Anterior cingulate cortex (tissue), 58 donors: ENCODE measurements around the gene MCU.
"Not testable (repeated sequence)": the region's sequence is repeated elsewhere in the genome, so short reads cannot be mapped to it uniquely, and the experiment has no call there.

Experiments
- DNase-seq, 58 donors: peaks; one replicate each; lab custom pipeline; 2025; lab: John Stamatoyannopoulos, UW

Gene MCU, protein sequence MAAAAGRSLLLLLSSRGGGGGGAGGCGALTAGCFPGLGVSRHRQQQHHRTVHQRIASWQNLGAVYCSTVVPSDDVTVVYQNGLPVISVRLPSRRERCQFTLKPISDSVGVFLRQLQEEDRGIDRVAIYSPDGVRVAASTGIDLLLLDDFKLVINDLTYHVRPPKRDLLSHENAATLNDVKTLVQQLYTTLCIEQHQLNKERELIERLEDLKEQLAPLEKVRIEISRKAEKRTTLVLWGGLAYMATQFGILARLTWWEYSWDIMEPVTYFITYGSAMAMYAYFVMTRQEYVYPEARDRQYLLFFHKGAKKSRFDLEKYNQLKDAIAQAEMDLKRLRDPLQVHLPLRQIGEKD

DNA sequence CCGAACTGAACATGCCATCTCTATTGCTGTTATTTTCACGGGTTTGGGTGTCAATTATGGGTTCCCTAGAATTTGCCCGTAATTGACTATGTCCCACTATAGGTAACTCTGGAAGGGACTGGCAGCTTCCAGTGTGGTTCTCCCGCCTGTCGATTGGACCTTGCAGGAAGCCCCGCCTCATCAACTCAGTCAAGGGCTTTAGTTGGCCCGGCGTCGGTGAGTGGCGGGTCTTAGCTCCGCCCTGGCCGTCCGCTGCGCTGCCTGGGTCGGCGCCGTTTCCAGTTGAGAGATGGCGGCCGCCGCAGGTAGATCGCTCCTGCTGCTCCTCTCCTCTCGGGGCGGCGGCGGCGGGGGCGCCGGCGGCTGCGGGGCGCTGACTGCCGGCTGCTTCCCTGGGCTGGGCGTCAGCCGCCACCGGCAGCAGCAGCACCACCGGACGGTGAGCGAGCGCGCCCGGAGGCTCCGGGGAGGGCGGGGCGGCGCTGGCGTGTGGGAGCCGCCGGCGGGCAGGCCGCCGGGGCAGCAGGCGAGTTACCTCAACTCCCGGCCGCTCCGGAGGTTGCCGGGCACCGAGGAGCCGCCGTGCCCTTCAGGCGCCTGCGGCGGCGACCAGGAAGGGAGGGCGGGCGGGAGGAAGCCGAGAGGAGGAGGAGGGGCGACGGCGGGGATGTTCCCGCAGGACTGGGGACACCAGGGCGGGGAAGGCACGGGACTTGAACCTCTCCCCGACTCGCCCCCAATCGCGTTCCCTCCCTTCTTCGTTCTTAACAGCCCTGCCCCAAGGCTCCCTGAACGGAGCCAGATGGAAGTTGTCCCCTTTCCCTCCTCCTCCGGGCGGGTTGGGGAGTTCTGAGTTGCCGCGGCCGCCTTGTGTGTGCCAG, at the start of gene MCU:
MCU (plus strand) TSS at position 281 of the 881 bp plus-strand sequence; CDS start at position 290, 9 bp downstream.
- peak; percentile 30 to 98 (median 92) for DNase-seq

DNA sequence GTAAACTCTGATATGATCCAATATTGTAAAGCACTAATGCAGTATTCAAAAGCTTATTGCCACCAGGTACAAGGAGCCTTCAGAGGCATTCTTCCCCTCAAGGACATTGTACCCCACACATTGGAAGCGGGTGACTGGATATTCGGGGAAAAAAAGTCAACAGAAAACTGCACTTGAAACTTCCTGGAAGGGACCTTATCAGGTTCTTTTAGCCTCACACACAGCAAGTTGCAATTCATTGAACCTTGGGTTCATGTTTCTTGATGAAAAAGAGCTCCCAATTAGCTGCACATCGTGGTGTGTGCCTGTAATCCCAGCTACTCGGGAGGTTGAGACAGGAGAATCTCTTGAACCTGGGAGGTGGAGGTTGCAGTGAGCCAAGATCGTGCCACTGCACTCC, 49.6 kb upstream of the MCU start:
- DNase-seq = no peak

DNA sequence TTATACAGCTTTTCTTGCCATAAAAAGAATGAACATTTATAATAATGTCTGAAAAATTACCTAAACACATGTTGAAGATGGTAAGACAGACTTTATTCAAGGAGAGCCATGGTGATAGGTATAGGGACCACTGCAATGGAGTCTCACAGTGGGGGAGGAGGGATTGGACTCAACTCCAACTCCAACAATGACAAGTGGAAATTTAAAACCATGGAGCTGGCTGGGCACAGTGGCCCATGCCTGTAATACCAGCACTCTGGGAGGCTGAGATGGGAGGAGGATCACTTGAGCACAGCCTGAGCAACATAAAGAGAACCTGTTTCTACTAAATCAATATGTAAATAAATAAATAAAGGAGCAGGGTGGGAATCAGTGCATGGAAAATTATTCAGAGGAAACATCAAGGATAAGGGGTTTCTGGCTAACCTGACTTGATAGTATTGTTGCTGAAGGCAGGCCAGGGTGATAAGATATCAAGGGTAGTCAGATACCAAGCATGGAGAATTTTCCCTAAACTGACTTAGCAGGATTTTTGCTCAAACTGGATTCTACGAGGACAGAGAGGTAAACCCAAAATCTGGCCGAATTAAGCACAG, 46.6 kb upstream of the MCU start:
- DNase-seq = no peak

DNA sequence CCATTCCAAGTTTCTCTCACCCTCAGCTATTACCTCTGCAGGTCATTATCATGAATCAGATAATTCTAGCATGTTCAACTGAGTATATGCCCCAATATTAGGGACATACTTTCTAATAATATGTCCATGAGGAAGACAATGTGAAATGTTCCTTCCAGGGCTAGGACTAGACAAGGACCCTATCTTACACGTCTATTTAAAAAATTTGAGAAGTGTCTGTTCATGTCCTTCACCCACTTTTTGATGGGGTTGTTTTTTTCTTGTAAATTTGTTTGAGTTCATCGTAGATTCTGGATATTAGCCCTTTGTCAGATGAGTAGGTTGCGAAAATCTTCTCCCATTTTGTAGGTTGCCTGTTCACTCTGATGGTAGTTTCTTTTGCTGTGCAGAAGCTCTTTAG, 45.0 kb upstream of the MCU start:
- DNase-seq = not testable (repeated sequence)

DNA sequence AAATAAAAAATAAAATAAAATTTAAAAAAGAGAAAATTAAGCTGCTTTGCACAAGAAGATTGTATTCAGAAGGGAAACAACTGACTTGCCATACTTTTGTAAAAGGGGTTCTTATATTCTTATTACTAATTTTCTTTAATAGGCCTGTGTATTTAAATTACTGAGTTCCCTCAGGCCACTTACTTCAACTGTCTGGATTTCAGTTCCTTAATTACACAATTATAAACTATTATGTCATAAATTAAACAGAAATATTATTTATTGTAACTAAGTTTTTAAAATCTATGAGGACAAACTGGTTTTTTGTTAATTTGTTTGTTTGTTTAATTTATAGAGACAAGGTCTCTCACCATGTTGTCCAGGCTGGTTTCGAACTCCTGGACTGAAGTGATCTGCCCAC, 43.6 kb upstream of the MCU start:
- no peak for DNase-seq

DNA sequence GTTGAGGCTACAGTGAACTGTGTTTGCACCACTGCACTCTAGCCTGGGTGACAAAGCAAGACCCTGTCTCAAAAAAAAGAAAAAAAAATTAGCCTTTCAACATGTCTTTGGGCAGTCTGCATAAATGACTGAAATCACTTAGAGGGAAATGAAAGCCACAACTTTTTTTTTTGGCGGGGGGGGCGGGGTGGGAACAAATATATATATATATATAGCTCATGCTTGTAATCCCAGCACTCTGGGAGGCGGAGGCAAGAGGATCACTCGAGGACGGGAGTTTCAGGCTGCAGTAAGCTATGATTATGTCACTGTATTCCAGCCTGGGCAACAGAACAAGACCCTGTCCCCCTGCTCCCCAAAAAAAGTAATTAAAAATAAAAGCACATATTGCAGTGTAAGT, 42.7 kb upstream of the MCU start:
- no peak for DNase-seq

DNA sequence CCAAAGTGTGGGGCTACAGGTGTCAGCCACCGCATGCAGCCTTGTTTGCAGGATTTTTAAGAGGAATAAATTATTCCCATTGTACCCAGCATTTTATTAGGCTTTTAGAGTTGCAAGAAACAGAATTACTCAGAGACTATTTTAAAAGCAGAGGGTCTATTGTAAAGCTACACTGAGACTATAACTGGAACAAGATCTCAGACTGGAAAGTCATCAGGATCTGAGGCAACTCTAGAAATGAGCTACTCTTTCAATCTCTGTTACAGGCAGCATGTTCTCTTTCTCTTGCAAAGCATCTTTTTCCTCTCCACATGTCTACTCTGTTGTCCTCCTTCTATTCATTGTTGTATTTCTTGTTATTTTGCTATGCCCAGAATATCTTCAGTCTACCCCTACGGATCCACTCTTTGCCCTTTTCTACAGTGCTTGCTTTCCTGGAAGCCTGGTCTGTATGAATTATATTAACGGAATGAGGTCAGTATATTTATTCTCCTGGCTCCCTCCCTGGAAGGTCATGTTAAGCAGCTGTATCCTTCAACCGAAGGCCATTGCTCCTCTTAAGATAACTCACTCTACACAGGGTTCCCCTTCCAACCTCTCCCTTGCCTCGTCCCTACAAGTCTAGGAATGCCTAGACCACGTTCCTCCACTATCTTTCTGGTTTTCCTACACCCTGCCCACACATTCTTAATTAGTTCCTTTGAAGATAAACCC, 38.4 kb upstream of the MCU start:
- DNase-seq = no peak

DNA sequence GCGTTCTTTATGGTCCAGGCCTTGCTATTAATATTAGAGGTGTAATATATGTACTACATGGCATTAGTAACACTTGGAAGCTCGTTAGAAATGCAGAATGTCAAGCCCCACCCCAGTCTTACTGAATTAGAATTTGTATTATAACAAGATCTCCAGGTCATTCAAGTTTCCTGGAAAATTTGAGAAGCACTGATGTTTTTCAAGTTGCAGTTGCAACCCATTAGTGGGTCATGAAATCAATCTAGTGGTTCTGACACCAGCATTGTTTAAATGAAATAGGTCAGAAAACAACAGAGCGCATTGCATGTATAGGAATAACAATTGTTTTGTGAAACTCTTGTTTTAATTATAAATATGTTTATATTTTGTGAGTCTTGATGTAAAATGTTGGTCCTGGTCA, 37.2 kb upstream of the MCU start:
- DNase-seq = no peak

DNA sequence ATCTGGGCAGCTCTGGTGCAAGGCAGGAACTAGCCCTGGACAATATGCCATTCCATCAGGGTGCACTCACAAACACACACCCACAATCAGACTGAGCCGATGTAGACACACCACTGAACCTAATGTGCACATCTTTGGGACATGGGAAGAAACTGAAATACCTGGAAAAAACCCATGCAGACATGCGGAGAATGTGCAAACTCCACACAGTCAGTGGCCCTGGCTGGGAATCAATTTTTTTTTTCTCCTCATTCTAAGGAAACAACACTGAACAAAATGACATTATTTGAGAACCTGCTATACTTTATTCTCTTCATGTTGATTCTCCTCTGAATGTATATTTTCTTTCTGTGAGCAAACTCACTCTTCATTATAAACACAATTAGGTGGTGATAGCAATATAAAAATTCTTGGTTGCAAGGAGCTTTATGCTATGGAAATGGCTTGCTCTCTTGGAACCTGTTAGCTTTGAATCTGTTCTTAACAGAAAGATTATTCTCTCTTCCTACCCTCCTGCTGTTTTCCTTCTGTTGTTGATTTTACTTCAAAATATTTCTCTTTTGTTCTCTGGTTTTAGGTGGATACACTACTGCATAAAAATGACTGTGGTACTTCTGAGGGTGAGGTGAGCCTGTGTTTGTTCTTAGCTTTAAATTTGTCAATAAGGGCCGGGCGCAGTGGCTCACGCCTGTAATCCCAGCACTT, 33.1 kb upstream of the MCU start:
- DNase-seq = no peak

DNA sequence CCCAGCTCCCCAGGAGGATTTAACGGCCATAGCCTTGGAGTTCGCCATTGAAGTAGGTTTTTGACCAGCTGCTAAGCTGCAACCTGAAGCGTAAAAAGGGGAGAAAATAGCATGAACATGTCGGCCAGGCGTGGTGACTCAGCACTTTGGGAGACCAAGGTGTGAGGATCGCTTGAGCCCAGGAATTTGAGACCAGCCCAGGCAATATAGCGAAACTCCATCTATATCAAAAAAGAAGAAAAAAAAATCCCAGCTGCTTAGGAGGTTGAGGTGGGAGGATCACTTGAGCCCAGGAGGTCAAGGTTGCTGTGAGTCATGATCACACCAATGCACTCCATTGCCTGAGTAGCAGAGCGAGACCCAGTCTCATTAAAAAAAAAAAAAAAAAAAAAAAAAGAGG, 32.2 kb upstream of the MCU start:
- DNase-seq = no peak

DNA sequence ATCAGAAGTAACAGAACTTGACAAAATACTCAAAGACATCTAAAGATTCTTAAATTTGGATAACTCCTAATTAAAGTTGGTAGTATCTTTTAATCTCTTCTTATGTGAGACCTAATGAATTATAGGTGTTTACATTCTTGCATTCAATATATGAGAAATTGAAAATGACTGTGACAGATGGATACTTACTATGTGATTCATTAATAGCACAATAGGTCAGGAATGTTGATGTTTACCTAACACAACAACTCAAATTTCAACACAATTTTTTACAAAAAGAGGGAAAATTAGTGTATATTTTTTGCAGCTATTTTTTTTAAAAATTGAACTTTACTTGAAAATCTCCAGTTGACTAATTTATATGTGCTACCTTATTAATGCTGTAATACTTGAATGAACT, 31.7 kb upstream of the MCU start:
- DNase-seq = no peak

DNA sequence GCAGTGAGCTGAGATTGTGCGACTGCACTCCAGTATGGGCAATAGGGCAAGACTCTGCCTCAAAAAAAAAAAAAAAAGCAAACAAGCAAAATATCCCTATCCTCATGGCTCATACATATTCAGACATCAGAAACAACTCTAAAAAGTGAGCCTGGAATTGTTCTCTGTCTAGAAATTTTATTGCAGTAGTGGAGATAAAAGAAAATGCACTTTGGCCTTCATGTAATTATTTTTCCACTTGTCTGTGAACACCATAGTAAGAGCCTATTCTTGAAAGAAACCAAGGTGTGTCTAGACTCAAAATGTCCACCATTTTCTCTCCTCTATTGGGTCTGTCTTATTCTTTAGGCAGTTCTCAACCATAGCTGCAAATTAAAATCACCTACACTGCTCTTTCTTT, 30.5 kb upstream of the MCU start:
- DNase-seq = no peak

DNA sequence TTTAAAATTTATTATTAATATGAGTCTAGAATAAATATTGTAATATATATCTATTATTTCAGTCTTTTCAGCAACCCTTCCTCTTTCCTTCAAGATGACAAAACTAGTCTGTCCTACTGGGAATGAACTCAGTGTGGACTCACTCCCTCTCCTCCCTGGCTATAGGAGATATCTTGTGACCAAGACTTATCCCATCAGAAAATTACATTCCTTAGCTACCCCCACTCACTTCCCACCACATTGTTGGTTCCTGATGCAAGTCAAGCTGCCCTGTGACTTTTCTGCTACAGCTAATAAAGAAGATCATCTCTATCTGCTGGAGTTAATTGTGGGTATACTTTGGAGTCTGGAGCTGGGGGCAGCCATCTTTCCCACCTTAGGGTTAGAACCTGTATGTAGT, 28.0 kb upstream of the MCU start:
- DNase-seq = no peak

DNA sequence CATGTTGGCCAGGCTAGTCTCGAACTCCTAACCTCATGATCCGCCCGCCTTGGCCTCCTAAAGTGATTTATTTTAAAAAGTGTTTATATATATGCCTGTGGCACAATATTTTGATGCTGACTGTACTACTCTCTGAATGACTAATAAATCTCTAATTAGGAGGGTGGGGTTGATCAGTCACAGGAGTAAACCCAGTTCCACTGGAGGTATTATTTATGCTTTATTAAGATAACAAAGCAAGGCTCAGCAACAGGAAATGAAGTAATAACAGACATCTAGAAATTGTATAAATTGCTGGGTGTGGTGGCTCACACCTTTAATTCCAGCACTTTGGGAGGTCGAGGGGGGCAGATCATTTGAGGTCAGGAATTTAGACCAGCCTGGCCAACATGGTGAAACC, 26.0 kb upstream of the MCU start:
- no peak for DNase-seq

DNA sequence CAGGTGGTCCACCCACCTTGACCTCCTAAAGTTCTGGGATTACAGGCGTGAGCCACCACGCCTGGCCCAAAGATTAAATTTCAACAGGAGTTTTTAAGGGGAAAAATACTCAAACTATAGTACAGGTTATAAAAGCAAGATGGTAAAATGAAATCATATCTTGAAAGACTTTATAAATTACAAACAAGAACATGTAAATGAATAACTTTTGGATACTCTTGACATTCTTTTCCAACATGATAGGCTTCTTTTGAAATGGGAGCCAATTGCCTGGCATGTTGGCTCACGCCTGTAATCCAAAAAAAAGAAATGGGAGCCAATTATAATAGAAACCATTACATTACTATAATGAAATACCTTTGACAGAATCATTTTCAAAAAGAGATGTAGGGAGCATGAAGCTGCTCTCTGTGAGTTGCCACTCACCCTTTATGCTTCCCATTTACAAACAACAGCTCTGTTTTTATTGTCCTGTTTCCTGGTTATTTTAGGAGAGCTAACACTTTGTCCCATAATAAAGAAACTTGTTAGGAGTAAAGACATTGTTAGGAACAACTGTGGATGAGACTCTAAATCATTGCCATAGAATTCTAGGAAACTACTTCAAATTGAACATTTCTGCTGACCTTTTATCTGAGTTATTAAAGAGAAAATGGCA, 24.6 kb upstream of the MCU start:
- no peak for DNase-seq

DNA sequence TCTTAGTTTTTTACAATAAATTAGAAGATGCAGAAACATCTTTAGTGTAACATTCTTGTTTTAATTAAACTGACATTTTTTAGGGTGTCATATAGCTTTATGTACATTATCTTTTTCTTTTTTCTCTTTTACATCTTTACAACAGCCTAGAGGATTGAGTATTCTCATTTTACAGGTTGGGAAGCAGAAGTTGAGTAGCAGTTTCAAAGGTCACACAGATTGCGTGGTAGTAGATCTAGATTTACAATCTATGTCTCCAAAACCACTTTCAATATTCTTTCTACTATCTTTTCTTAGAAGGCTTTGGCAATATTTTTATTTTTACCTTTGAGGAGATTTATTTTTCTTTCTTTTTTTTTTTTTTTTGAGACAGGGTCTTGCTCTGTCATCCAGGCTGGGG, 18.7 kb upstream of the MCU start:
- DNase-seq = no peak

DNA sequence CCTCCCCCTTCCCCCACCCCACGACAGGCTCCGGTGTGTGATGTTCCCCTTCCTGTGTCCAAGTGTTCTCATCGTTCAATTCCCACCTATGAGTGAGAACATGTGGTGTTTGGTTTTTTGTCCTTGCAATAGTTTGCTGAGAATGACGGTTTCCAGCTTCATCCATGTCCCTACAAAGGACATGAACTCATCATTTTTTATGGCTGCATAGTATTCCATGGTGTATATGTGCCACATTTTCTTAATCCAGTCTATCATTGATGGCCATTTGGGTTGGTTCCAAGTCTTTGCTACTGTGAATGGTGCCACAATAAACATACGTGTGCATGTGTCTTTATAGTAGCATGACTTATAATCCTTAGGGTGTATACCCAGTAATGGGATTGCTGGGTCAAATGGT, 17.8 kb upstream of the MCU start:
- DNase-seq = not testable (repeated sequence)

DNA sequence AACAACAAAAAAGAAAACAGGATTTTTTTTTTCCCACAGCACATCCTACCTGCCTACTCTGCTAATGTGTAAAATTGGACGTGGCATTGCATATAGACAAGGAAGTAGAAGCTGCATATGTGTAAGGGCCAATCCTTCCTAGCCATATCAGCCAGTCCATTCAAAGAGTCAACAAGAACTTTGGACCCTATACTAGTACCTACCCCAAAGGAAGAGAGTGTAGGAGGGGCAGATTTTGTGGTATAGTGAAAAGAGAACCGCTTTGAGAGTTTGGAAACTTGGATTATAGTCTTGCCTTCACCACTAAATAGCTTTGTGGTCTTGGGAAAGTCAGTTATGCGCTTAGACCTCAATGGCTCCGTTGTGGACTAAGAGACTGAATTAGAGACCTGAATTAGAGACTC, 12.1 kb upstream of the MCU start:
- DNase-seq = no peak

DNA sequence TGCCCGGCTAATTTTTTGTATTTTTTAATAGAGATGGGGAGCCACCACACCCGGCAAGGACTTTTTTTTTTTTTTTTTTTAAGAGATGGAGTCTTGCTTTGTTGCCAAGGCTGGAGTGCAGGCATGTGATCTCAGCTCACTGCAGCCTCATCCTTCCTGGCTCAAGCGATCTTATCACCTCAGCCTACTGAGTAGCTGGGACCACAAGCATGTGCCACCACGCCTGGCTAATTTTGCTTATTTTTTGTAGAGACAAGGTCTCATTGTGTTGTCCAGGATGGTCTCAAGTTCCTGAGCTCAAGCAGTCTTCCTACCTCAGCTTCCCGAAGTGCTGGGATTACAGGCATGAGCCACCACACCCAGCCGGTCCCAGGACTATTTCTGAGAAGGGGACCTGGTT, 9.3 kb upstream of the MCU start:
- DNase-seq = no peak
